ENCODE results near the gene SHC4. TPM values are rescaled to one million over a fixed set of nuclear protein-coding genes. Genes with fewer than 3 reads are reported as not detected.

SHC4 gene
- total RNA-seq, 1 experiment from 2014 or later = 0.63 TPM

- POLR2A ChIA-PET = interaction anchor here (1.0 kb wide), 1 partner anchor 1565 kb away, joined by 3 read pairs; no protein-coding TSS in a partner anchor
- peak; percentile 73 for ATAC-seq
- Mint-ChIP-seq H3K27ac (no peak overlapping the region), H3K36me3 (peaks cover 18% of the 10 kb centered on the region), H3K4me1 (peaks cover 22% of the 10 kb centered on the region), H3K27me3 (ENCODE audit: low read depth) (no peaks in the 10 kb centered on the region), H3K9me3 (no peaks in the 10 kb centered on the region), H3K4me3 (no peak overlapping the region)
- TF ChIP-seq ERG (CRISPR knock-in tag; IDR thresholded peaks at IDR 0.05) (no peak), ESRRA (CRISPR knock-in tag; IDR thresholded peaks at IDR 0.05; ENCODE audit: borderline replicate concordance) (no peak), NR1H2 (CRISPR knock-in tag; IDR thresholded peaks at IDR 0.05) (no peak), TEAD4 (CRISPR knock-in tag; IDR thresholded peaks at IDR 0.05) (no peak), IRF2 (CRISPR knock-in tag; IDR thresholded peaks at IDR 0.05; ENCODE audit: borderline replicate concordance, low read depth) (no peak), ZNF671 (CRISPR knock-in tag; IDR thresholded peaks at IDR 0.05) (no peak), ZNF281 (CRISPR knock-in tag; IDR thresholded peaks at IDR 0.05) (no peak), MYBL2 (CRISPR knock-in tag; IDR thresholded peaks at IDR 0.05) (no peak), ZNF138 (CRISPR knock-in tag; conservative IDR thresholded peaks at IDR 0.05) (no peak), USF2 (CRISPR knock-in tag; IDR thresholded peaks at IDR 0.05) (no peak), CBFB (CRISPR knock-in tag; IDR thresholded peaks at IDR 0.05; ENCODE audit: low read depth) (no peak), E2F4 (CRISPR knock-in tag; IDR thresholded peaks at IDR 0.05; ENCODE audit: borderline replicate concordance, low read depth) (no peak), TEAD1 (CRISPR knock-in tag; IDR thresholded peaks at IDR 0.05) (no peak), ETV6 (CRISPR knock-in tag; IDR thresholded peaks at IDR 0.05) (no peak), USF1 (CRISPR knock-in tag; IDR thresholded peaks at IDR 0.05) (no peak), OVOL2 (CRISPR knock-in tag; IDR thresholded peaks at IDR 0.05; ENCODE audit: borderline replicate concordance) (no peak)
- CTCF ChIA-PET = interaction anchor here (1.0 kb wide), 2 partner anchors 13 to 461 kb away, joined by 3 to 5 read pairs; partner anchors contain the start of gene CEP152
- no peak for DNase-seq (ENCODE audit: low spot score)
These were observed 165.4 kb downstream of the SHC4 start for GRCh38 chr15:48798319-48798718.

- H3K36me3 Mint-ChIP-seq = peaks cover 24% of the 10 kb centered on the region
- ChIA-PET POLR2A (no interaction called here), CTCF (no interaction called here)
- H3K4me3 Mint-ChIP-seq = no peak overlapping the region
- no peaks in the 10 kb centered on the region for H3K27me3 Mint-ChIP-seq (ENCODE audit: low read depth)
- TF ChIP-seq ZNF219 (CRISPR knock-in tag; IDR thresholded peaks at IDR 0.05; ENCODE audit: borderline replicate concordance) (no peak), GTF2I (CRISPR knock-in tag; conservative IDR thresholded peaks at IDR 0.05) (no peak), GABPB1 (CRISPR knock-in tag; IDR thresholded peaks at IDR 0.05) (no peak), SP1 (CRISPR knock-in tag; conservative IDR thresholded peaks at IDR 0.05) (no peak), ZNF423 (CRISPR knock-in tag; IDR thresholded peaks at IDR 0.05) (no peak), ATF1 (CRISPR knock-in tag; IDR thresholded peaks at IDR 0.05) (no peak), FOXP4 (CRISPR knock-in tag; IDR thresholded peaks at IDR 0.05) (no peak)
- ATAC-seq (no peak), DNase-seq (ENCODE audit: low spot score) (no peak)
- H3K9me3 Mint-ChIP-seq = no peaks in the 10 kb centered on the region
- peaks cover 27% of the 10 kb centered on the region for H3K4me1 Mint-ChIP-seq
- H3K27ac Mint-ChIP-seq = no peak overlapping the region
These were observed 166.8 kb downstream of the SHC4 start for GRCh38 chr15:48796930-48797329.
